Ovary (tissue), 9 donors: ENCODE measurements around the gene LIFR. TPM values are rescaled to one million over a fixed set of nuclear protein-coding genes. Genes with fewer than 3 reads are reported as not detected.

Experiments used
- DNase-seq, 5 donors: peaks; one replicate each; pipeline ENCODE4 v3.0.0-alpha.2; 2019 to 2020
- H3K27ac ChIP-seq, 2 donors: fragments of 200-600 bp; one replicate each; pipeline versions ENCODE4 v1.5.1 to v1.8.0; 2019 to 2022
- H3K27me3 ChIP-seq: fragments of 200-600 bp; one replicate; pipeline ENCODE4 v1.8.0; 2022
- H3K36me3 ChIP-seq: fragments of 200-600 bp; sonication (generic); one replicate; pipeline ENCODE4 v1.5.1; 2019
- H3K4me1 ChIP-seq: one replicate; pipeline ENCODE4 v1.8.1; 2013; ENCODE audit warnings: mild to moderate bottlenecking, moderate library complexity; ENCODE audit not compliant: insufficient read depth
- H3K4me3 ChIP-seq: fragments of 200-600 bp; sonication (generic); one replicate; pipeline ENCODE4 v1.5.1; 2017
- H3K9me3 ChIP-seq, 2 donors: fragments of 200-600 bp in 1 of 2; sonication (generic) in 1 of 2; one replicate each; pipeline versions ENCODE4 v1.5.1 to v1.8.1; 2013 to 2019; ENCODE audit warnings: mild to moderate bottlenecking in 1 of 2, moderate library complexity in 1 of 2
- CTCF ChIP-seq, 3 donors: fragments of 450-650 bp in 2 of 3; fragments of 200-600 bp in 1 of 3; IDR thresholded peaks; one replicate each; pipeline versions ENCODE4 v1.5.1 to v1.8.0; 2016 to 2022; ENCODE audit warnings: antibody characterized with exemption in 3 of 3, mild to moderate bottlenecking in 1 of 3
- EP300 ChIP-seq: sonication (generic); formaldehyde crosslinking; IDR thresholded peaks from one replicate; pipeline ENCODE4 v1.6.1; 2017; ENCODE audit warnings: antibody characterized with exemption
- POLR2A ChIP-seq: fragments of 450-650 bp; IDR thresholded peaks from one replicate; pipeline ENCODE4 v1.6.1; 2017; ENCODE audit warnings: antibody characterized with exemption, mild to moderate bottlenecking, moderate library complexity
- WGBS, 3 donors: extraction: QIAGEN DNeasy Blood & Tissue Kit in 1 of 3; methylation state at CpG; one replicate each; pipeline versions ENCODE4 v1.1.5 to v1.1.7; 2013 to 2017; 5-methylcytosine and 5-hydroxymethylcytosine counted together
- intact Hi-C, 4 donors: fragments of 100-400 bp; cut with DNase I; formaldehyde crosslinking; loops; one replicate each; pipeline versions ENCODE4 v1.11.0 to v1.15.1; 2022 to 2023
- polyA plus RNA-seq, 2 donors: library from polyadenylated mRNA; stranded (reverse); fragments of 200-250 nt in 1 of 2; fragments of 350-450 nt in 1 of 2; fragmentation: Illumina TruSeq in 1 of 2; extraction: RNeasy Lipid Tissue Mini Kit (QIAGEN cat#74804) in 1 of 2; gene quantifications; one replicate each; pipeline ENCODE4 v1.2.3, GENCODE V29; 2013 to 2014
- total RNA-seq, 7 donors: library from RNA; depleted of rRNA in 2 of 7; stranded (reverse); fragments of >200 nt in 2 of 7; fragmentation: NEBNext Ultra II Directional in 3 of 7; extraction: Animal tissue kit (Norgen Biotek cat#: 25700) in 3 of 7; gene quantifications; one replicate each; pipeline versions ENCODE4 v1.1.0 to v1.2.4, GENCODE V29; 2016 to 2023
- donor health status: DM: no; HTN: no; CAD: no; lungs with moderate emphysema.
- donor health status: DM: no; HTN: no; CAD: no.
- donor health status: Bipolar disorder and iron deficiency.
- donor health status: DM: yes; HTN: yes; CAD: no.
- donor health status: DM: no; HTN: no; CAD: no.
- donor health status: DM: yes; HTN: yes; CAD: no.

LIFR gene
- total and polyA plus RNA-seq, 9 donors = 17.3 to 143 (median 89.3) TPM

GRCh38 chr5:38556088-38556598 is 303 bp downstream of the LIFR start:
- DNase-seq = peak in 1 of 5 donors; percentile 33
- Histone ChIP-seq H3K27ac (peak overlapping the region; percentile 92 to 96), H3K27me3 (no peaks in the 10 kb centered on the region), H3K9me3 (no peaks in the 10 kb centered on the region), H3K4me3 (peak overlapping the region; percentile 93), H3K36me3 (no peaks in the 10 kb centered on the region), H3K4me1 (peaks cover 4% of the 10 kb centered on the region)
- intact Hi-C loops = loop anchor here in 3 of 4 donors (2.0 to 10.0 kb wide), 3 partner anchors 89 to 249 kb away; no protein-coding TSS in a partner anchor
- 0 to 1% (median 0%) methylated on average over 17 to 68 of the region's 68 CpGs for WGBS, 3 donors
- no peak for TF ChIP-seq CTCF (IDR thresholded peaks at IDR 0.05)
- TF ChIP-seq POLR2A = no peak

- Histone ChIP-seq H3K27me3 (no peaks in the 10 kb centered on the region), H3K4me3 (peak overlapping the region; percentile 93), H3K9me3 (no peaks in the 10 kb centered on the region), H3K27ac (peak overlapping the region; percentile 92 to 96), H3K4me1 (peaks cover 5% of the 10 kb centered on the region), H3K36me3 (no peaks in the 10 kb centered on the region)
- TF ChIP-seq POLR2A (no peak), CTCF (IDR thresholded peaks at IDR 0.05) (no peak), EP300 (no peak)
- no peak for DNase-seq
- intact Hi-C loops = loop anchor here in 3 of 4 donors (2.0 to 10.0 kb wide), 3 partner anchors 89 to 249 kb away; no protein-coding TSS in a partner anchor
- 5 to 7% (median 7%) methylated on average over 11 of the region's 11 CpGs for WGBS, 3 donors
These were observed 925 bp downstream of the LIFR start for GRCh38 chr5:38555354-38556087.

GRCh38 chr5:38554861-38555260 is 1.6 kb downstream of the LIFR start:
- intact Hi-C loops = loop anchor here in 2 of 4 donors (10.0 kb wide), 2 partner anchors 90 to 250 kb away; no protein-coding TSS in a partner anchor
- peak overlapping the region in 1 of 2 donors; percentile 92 for H3K27ac ChIP-seq
- H3K4me3 ChIP-seq = peak overlapping the region; percentile 93
- H3K36me3 ChIP-seq = no peaks in the 10 kb centered on the region
- DNase-seq = no peak
- TF ChIP-seq POLR2A = no peak
- no peak for TF ChIP-seq CTCF (IDR thresholded peaks at IDR 0.05)
- TF ChIP-seq EP300 = no peak
- no peaks in the 10 kb centered on the region for H3K27me3 ChIP-seq
- H3K4me1 ChIP-seq = peaks cover 5% of the 10 kb centered on the region
- H3K9me3 ChIP-seq = no peaks in the 10 kb centered on the region
- 9 to 17% (median 11%) methylated on average over 4 of the region's 4 CpGs for WGBS, 3 donors

- H3K9me3 ChIP-seq = no peaks in the 10 kb centered on the region
- WGBS, 3 donors = 62 to 70% (median 69%) methylated on average over 3 of the region's 3 CpGs
- peak overlapping the region; percentile 93 for H3K4me3 ChIP-seq
- intact Hi-C loops = loop anchor here in 2 of 4 donors (10.0 kb wide), 2 partner anchors 90 to 250 kb away; no protein-coding TSS in a partner anchor
- no peaks in the 10 kb centered on the region for H3K27me3 ChIP-seq
- H3K36me3 ChIP-seq = no peaks in the 10 kb centered on the region
- H3K4me1 ChIP-seq = peaks cover 7% of the 10 kb centered on the region
- peak overlapping the region in 1 of 2 donors; percentile 92 for H3K27ac ChIP-seq
- TF ChIP-seq EP300 = no peak
- no peak for TF ChIP-seq CTCF (IDR thresholded peaks at IDR 0.05)
- no peak for TF ChIP-seq POLR2A
- no peak for DNase-seq
These were observed 2.0 kb downstream of the LIFR start for GRCh38 chr5:38554403-38554802.
